GM18873 (cell line): ENCODE measurements around the gene PTGDS.
A peak's percentile ranks its signal among the peaks of the same experiment; 100 is the strongest.

Source experiments
- ATAC-seq: cut with Tn5 transposase; IDR thresholded peaks from one replicate; pipeline ENCODE4 v1.9.1; 2021; ENCODE audit warnings: mild to moderate bottlenecking, moderate library complexity, moderate number of reproducible peaks; ENCODE audit not compliant: unreplicated experiment, low FRiP score

PTGDS gene

DNA sequence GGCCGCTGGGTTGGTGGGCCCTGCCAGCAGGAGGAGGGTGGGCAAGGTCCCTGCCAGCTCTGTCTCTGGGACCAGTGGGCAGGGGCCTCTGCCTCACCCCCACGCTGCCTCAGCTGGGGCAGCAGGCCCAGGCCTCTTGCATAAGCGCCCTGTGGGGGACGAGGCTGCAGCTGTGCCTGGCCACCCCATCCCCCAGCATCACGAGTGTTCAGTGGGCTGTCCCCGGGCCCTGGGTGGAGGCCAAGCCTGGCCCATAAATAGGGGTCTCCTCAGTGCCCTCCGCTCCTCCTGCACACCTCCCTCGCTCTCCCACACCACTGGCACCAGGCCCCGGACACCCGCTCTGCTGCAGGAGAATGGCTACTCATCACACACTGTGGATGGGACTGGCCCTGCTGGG, at the start of gene PTGDS:
Gene PTGDS (plus strand): TSS at position 282 of the 400 bp plus-strand sequence. CDS start 75 bp downstream, at position 357.
- ATAC-seq, result no peak

DNA sequence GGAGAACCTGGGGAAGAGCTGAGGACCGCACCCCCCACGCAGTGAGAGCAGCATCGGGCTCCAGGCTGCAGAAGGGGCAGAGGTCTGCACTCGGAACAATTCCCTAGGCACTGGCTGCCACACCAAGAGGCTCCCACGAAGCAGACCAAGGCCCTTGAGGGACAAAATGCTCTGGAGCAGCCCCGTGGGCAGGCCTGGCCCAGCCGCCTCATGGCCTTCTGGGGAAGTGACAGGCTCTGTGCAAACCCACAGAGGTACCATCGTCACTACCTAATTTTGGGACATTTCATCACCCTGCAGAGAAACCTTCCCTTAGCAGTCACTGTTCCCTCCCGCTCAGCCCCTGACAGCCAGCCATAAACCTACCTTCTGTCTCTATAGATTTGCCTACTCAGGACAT, 48.7 kb upstream of the PTGDS start:
- ATAC-seq, result no peak

DNA sequence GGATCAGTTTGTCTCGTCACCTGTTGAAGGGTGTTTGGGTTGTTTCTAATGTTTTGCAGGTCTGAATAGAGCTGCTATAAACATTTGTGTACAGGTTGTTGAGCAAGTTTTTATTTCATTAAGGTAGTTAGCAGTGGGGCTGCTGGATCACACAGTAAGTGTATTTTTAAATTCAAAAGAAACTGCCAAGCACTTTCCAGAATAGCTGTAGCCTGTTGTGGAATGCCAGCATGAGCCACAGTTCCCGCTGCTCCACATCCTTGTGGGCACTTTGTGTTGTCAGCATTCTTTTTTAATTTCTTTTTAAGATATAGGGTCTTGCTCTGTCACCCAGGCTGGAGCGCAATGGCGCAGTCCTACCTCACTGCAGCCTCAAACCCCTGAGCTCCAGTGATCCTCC, 47.3 kb upstream of the PTGDS start:
- ATAC-seq, result no peak

DNA sequence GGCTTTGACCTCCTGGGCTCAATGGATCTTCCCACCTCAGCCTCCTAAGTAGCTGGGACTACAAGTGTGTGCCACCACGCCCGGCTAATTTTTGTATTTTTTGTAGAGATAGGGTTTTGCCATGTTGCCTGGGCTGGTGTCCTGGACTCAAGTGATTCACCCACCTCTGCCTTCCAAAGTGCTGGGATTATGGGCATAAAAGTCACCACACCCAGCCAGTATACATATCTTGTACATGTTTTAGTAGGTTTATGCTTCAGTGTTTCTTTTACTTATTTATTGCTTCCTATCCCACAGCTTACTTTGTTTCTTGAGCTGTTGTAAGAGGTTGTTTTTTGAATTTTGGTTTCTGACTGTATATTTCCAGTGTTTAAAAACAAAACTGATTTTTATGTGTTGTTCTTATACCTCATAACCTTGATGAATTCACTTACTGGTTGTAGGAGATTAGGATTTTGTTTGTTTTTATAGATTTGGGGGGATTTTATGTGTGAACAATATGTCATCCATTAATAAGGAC, 45.6 kb upstream of the PTGDS start:
- no peak for ATAC-seq

DNA sequence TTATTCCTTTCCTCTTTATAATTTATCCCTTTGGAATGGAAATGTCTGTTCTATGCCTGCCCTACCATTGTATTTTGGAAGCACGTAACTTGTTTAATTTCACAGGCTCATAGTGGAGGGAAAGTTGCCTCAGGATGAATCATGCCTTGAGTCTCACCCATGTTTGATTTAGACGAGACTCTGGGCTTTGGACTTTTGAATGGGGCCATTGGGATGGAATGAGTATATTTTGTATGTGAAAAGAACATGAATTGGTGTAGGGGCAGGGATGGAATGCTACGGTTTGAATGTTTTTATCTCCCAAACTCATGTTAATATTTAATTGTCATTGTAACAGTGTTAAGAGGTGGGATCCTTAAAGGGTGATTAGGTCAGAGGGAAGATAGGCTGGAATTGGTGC, 43.0 kb upstream of the PTGDS start:
- ATAC-seq, result no peak

DNA sequence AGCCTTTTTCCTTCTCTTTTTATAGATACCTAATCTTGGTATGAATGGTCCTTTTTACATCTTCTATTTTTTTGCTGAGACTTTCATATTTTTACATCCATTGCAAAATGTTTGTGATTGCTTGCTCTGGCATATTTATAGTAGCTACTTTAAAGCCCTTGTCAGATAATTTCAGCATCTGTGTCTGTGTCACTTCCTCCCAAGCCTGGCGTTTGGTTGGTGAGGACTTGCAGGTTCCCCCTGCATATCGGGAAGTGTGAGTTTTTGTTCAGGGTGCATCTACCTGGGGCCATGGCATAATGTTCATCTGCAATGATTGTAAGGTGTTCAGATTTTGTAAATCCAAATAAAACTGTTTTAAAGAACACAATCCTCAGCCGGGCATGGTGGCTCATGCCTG, 41.7 kb upstream of the PTGDS start:
- no peak for ATAC-seq

DNA sequence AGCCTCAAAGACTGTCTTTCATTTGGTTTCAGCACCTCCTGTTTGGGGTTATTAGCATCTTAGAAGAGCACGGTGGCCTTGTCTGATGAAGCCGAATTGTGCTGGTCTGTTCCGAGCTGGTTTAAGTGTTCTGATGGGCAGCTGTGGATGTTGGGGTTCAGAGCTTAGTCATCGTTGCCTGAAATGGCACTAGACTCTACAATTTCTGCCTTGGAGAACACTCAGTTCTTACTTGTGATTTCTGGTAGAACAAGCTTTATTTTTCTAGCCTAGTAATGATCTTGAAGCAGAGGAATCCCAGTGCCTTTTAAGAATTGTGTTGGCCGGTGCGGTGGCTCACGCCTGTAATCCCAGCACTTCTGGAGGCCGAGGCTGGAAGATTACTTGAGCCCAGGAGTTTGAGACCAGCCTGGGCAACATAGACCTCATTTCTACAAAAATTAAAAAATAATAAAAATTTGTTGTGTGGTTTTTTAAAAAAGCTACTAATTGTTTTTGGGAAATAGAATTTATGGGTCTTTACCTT, 40.6 kb upstream of the PTGDS start:
- ATAC-seq, result no peak

DNA sequence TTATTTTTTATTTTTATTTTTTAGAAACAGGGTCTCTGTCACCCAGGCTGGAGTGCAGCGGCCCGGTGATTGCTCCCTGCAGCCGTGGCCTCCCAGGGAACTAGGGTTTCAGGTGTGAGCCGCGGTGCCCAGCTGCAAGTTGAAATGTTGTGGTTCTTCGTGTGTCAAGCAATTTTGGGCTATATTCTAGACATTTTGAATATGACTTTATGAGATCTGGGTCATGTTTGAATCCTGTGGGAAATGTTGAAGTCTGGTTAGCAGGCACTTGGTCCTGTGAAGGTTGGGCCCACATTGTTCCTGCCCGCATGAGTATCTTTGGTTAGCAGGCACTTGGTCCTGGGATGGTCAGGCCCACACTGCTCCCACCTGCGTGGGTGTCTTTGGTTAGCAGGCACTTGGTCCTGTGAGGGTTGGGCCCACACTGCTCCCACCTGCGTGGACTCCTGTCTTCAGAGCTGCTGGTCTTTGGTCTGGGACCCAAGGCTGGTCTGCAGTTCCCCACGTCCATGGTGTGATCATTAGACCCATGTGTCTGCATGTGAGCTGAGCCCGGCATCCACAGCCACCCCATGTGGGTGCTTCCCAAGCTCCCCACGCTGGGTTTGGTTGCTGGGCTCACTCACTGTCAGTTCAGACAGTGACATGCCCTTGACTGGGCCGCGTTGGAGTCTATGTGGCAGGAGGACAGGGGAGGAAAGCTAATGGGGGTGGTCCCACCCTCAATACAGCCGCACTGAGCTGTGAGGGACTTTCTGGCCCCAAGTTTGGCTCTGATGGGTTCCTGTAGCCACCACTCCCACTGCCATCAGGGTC, 39.9 kb upstream of the PTGDS start:
- no peak for ATAC-seq

DNA sequence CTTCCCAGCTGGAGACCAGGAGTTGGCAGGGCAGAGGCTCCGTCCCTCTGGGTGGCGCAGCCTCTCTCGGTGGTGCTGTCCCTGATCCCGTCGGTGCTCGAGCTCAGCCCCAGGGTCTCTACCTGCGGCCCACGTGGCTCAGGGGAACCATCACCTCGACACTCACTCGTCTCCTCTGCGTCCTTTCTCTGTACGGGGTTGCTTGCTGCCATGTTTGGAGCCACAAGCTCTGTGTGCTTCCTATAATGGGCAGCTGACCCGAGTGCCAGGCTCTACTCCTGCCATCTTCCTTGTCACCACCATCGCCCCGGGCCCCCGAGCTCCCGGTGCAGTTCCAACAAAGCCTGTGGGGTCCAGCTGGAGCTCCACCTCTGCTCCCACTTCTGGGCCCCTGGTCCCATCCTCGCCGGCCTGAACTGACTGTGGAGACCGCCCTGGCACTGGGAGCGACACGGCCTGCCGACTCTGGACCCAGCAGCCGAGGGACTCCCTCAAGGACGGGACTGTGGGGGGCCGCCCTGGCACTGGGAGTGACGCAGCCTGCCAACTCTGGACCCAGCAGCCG, 37.8 kb upstream of the PTGDS start:
- ATAC-seq, result no peak

DNA sequence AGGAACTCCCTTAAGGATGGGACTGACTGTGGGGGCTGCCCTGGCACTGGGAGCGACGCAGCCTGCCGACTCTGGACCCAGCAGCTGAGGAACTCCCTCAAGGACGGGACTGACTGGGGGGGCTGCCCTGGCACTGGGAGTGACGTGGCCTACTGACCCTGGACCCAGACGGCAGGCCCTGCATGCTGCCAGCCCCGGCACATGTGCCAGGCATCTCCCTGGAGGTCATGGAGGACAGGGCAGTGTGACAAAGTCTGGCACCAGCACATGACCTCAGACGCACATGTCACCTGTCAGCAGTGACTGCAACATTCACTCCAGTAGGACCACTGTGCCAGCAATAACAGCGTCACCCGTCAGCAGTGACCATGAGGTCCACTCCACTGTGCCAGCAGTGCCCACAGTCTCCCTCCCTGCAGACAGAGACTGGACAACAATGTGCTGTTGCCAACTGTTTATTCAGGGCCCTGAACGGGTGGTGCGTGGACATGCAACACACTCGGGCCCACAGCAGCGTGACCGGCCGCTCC, 37.2 kb upstream of the PTGDS start:
- ATAC-seq, result no peak

DNA sequence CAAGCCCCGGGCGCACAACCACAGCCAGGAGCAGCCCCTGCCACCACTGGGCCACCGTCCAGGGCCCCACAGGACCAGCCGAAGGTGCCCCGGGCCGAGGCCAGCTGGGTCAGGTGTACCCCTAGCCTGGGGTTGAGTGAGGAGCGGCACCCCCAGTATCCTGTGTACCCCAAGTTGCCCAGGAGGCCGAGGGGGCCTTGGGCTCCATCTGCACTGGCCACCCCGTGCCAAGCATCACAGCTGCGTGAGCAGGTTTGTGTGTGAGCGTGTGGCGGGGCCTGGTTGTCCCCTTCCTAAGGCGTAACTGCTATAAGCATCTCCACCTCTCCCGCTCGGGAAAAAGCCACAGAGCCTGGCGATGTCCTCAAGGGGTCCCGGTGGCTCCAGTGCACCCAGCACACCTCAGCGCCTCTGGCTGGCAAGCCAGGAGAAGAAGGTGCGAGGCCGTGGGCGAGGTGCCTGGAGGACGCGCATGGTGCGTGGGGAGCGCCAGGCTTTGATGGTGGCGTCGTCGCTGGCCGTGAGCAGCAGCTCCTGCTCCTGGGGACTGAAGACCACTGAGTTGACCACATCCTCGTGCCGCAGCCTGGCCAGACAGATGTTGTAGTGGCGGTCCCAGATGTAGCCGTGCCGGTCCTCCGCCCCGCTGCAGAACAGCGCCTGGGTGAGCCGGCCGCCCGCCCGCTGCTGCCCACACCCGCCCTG, 36.6 kb upstream of the PTGDS start:
- no peak for ATAC-seq

DNA sequence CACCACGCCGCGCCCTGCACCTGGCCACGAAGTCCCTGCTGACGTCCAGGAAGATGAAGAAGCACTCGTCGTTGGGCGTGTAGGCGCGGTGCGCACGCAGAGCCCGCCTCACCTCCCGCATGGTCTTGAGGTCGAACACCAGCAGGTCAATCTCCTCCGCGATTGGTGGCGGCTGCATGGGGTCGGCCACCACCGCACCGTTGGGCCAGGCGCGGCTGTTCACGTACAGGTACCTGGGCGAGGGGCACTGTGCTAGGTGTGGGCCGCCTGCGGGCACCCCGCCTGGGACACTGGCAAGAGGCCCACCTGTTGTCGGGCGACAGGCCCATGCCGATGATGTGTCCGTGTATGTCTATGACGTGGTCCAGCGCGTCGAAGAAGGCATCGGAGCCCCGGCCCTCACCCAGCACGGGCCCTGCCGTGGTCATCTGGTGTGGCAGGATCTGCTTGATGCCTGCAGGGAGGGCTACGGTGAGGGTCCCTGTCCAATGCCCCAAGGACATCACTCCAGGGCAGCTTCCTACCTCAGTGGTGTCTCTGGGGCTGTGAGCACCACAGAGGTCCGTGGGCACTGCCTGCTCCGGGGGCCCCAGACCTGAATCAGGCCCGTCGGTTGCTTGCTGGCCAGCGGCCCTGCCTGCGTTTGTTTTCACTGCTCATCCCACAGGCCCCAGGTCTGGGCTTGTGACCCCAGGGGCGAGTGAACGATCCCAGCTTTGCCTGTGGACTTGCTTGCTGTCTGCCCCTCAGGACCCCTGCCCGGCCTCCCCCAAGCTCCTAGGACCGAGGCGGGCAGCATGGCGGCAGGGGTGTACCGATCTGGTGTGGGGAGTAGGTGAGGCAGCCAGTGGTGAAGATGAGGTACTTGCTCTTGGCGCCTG, 35.8 kb upstream of the PTGDS start:
- ATAC-seq, result no peak

DNA sequence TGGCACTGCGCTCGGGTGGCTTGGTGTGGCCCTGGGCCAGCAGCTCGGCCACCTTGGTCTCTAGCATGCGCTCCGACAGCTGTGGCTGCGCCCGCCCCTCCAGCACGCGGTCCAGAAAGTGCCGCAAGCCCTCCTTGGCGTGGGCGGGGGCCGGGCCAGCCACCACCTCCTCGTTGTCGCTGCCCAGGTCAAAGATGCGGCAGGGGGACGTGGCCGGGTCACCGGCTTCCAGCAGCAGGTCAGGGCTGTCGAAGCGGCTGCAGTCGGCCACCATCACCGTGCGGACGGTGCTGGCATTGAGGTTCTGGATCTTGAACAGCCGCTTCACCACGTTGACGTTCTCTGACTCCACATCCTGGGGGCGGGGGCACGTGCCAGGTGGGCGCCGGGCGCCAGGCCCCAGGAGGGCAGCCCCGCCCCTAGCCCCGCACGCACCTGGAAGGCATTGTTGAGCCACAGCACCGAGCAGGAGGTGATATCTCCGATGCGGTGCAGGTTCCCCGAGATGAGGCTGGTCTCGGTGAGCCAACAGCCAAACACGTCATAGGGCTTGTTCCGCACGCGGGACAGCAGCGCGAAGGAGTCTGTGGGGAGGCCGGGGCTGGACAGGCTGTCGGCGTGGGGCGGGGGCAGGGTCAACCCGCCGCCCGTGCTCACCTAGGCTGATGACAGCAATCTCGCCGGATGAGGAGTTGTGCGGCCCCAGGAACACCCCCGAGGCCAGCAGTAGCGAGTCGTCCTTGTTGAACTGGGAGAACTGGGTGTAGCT, 35.0 kb upstream of the PTGDS start:
- ATAC-seq, result no peak

DNA sequence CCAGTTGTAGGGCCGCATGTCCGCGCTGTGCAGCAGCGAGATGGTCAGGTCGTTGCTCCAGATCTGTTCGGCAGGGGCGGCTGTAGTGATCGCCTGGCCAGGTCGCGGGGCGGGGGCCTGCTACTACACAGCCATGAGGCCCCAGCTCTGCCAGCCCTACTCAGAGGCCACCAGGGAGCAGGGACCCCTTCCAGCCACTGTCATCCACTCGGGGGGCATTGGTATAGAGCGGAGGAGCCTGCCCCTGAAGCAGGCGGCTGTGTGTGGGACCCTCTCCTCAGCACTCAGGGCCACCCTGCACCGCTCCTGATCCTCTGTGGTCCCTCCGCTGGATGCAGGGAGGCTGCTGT, 34.4 kb upstream of the PTGDS start:
- ATAC-seq, result no peak

DNA sequence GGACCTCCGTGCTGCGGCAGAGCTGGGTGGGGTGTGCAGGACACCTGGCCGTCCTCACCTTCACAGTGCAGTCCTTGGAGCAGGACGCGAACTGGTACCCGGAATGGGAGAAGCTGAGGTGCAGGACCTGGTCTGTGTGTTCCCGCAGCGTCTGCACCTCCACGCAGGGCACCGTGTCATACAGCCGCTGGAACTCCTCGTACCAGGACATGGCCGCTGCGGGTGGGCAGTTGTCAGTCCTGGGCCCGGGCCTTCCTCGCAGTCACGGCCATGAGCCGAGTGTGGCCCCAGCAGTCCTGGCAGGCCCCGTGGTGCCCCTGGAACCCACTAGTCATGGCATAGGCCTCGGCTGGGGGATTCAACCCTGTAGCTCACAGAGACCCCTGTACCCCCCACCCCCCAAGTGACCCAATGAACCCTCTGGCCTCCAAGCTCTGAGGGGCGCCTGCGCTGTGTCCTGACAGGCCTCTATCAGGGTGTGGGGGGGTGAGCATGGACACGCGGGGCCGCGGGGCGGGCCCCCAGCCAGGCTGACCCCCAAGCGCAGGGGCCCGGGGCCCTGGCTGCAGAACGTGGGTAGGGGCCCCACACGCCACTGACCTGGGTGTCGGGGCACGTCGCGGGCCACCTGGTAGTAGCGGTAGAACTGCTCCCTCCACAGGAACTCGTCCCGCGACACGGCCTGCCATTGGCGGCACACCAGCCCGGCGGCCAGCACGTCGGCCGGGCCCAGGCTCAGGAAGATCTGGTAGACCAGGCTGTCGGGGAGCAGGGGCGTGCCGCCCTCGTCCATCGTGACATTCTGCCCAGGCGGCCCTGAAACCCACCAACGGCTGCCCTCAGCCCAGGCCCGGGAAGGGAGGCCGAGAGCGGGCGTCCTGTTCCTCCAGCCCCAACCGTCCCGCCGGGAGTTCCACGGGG, 33.8 kb upstream of the PTGDS start:
- peak; percentile 13 for ATAC-seq

DNA sequence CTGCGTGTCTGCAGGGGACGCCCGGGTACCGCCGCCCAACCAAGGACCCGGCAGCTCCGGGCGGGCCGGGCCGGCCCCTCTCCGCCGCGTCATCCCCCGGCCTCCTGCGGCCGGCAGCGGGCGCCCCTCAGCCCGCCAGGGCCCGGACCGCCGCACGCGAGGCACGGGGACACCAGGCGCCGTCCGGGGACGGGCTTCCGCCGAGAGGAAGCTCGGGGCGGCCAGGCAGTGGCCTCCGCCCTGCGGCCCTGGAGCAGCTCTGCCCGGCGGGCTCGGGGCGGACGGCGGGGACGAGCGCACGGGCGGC, 33.1 kb upstream of the PTGDS start:
- peak; percentile 21 for ATAC-seq

DNA sequence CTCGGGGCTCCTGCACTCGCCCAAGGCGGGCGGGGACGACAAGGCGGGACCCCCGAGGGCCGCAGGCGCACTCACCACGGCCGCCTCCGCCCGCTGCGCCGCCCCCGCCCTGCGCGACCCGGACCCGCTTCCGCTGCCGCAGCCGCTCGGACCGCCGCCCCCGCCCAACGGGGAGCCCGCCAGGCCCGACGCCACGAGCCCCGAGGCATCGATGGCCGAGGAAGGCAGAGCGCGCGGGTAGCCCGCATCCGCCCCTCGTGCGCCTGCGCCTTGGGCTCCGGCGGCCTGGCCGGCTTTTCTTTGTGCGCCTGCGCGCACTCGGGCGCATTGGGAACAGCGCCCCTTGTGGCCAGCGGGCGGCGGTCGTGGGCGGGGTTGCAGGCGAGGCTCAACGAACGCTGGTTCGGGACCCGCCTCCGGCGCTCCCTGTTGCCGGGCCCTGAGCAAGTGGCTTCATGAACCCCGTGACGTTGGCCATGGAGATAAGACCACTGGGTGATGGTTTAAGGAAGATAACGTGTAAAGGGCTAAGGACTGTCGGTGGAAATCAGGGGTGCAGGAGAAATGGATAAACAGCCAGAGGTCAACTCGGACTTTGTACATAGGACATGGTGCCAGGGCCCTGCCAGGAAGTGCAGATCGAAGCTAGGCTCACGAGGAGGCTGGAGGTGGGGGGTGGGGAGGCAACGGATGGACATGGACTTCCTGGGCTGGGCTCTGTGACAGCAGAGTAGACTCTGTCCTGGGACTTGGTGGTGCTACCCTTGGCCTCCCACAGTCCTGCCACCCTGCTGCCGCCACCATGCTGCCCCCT, 32.6 kb upstream of the PTGDS start, which contains the start of the genes C8G and FBXW5:
Gene C8G (plus strand): TSS at position 725 of the 814 bp plus-strand sequence. CDS start 78 bp downstream, at position 803.
Gene FBXW5 (minus strand): TSS at position 220 of the 814 bp plus-strand sequence. CDS start 655 bp downstream, outside the sequence.
- peak; percentile 47 for ATAC-seq
